Measurements from ENCODE around the gene C5.

The C5 gene

DNA sequence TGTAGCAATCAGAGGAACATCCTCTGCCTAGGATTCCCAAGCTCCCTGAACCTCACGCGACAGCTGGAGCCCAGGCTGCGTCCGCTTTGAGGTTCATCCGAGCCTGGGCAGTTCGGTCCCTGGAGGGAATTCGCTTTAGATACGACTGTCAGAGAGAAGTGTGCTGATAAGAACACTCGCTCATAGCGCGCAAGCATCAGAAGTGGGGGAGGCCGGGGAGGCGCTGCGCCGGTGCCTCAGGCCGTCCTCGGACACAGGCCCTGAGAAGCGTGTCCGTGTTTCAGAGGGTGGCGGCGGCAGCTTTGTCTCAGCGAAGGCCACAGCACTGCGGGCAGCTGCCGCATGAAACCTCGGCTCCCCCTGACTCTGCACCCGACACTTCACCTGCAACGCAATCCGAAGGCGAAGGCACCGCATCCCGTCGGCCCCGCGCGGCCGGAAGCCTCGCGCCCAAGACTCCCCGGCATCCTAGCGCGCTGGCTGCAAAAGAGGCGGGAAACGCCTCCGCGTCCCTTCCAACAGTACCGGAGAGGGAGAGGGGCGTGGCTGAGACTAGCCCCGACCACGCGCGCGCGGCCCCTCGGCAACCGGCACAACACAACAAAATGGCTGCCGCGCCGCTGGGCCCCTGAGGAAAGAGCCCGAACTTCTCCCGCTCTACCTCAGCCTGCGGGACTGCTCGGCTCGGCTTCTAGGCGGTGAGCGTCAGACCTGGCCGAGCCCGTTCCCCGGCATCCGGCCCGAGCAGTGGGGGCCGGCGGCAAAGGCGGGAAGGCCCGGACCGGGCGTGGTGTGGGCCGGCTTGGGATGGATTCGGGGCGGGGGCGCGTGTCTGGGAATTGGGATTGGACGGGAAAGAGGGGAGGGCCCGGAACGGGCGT, 24.5 kb upstream of the C5 start, which contains the start of gene CNTRL:
TSS of gene CNTRL (plus strand) at position 586 of the 881 bp plus-strand sequence. CDS start 13,372 bp downstream, outside the sequence.
- TF ChIP-seq, protein P1, sequence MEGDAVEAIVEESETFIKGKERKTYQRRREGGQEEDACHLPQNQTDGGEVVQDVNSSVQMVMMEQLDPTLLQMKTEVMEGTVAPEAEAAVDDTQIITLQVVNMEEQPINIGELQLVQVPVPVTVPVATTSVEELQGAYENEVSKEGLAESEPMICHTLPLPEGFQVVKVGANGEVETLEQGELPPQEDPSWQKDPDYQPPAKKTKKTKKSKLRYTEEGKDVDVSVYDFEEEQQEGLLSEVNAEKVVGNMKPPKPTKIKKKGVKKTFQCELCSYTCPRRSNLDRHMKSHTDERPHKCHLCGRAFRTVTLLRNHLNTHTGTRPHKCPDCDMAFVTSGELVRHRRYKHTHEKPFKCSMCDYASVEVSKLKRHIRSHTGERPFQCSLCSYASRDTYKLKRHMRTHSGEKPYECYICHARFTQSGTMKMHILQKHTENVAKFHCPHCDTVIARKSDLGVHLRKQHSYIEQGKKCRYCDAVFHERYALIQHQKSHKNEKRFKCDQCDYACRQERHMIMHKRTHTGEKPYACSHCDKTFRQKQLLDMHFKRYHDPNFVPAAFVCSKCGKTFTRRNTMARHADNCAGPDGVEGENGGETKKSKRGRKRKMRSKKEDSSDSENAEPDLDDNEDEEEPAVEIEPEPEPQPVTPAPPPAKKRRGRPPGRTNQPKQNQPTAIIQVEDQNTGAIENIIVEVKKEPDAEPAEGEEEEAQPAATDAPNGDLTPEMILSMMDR (IDR thresholded peaks at IDR 0.05) = no peak

DNA sequence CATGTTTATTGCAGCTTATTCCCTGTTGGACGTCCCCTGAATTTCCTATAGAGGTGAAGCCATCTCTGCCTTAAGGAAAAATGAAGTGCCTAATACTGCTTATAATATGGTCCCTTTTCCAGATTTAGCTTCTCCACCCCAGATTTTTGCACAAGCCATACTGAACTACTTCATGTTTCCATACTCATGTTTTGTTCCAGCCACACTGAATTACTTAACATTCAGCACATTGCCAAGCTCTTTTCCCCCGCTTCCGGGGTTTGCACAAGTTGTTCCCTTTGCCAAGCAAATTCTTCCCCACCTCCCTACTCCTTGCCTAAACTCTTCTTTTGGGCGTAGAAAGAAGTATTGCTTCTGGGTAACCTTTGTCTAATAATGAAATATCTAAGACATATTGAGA, 23.0 kb upstream of the C5 start:
- TF ChIP-seq, protein P1 (IDR thresholded peaks at IDR 0.05) = no peak

DNA sequence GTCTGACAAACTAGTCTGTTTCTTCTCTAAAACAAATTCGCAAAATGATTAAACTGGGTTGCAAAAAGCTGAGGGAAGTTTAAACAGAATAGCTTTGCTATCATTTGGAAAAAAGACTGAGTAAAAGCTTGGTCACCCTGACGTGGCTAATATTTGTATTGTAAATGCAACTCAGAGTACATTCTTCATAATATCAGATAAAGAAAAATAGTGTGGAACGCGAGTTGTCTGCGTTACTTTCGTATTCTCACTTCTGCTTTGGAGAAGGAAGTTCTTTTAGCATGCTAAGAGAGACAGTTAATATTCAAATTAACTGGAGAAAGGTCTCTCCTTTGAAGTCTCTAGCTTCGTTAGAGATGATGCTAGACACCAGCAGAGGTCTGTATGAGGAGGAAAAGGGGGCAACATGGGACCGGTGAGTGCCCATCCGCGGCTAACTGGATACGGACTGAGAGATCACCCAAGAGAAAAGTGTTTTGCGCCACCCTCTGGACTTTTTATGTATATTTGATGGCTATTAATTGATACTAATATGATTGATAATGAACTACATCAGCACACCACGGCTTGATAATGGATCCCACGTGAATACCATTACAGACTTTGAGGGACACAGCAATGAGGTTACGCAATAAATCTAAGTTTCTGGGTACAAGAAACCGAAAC, 21.8 kb upstream of the C5 start:
- TF ChIP-seq, protein P1 (IDR thresholded peaks at IDR 0.05) = peak; percentile 56; the same call in 1 of the 2 replicates

DNA sequence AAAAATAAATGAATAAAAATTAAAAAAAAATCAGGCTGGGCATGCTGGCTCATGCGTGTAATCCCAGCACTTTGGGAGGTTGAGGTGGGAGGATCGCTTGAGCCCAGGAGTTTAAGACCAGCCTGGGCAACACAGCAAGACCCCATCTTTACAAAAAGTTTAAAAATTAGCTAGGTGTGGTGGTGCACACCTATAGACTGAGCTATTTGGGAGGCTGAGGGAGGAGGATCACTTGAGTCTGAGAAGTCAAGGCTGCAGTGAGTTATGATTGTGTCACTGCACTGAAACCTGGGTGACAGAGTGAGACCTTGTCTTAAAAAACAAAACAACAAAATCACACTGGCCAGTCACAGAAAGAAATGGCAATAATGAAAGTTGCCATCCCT, 21.3 kb upstream of the C5 start:
- TF ChIP-seq, protein P1 (IDR thresholded peaks at IDR 0.05) = no peak

DNA sequence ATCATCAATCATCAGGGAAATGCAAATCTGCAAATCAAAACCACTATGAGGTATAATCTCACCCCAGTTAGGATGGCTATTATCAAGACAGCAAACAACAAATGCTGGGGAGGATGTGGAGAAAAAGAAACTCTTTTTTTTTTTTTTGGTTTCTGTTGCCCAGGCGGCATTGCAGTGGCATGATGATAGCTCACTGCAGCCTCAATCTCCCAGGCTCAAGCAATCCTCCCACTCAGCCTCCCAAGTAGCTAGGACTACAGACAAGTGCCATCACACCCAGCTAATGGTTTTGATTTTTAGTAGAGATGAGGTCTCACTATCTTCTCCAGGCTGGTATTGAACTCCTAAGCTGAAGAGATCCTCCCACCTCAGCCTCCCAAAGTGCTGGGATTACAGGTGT, 19.3 kb upstream of the C5 start:
- TF ChIP-seq, protein P1 (IDR thresholded peaks at IDR 0.05) = no peak

DNA sequence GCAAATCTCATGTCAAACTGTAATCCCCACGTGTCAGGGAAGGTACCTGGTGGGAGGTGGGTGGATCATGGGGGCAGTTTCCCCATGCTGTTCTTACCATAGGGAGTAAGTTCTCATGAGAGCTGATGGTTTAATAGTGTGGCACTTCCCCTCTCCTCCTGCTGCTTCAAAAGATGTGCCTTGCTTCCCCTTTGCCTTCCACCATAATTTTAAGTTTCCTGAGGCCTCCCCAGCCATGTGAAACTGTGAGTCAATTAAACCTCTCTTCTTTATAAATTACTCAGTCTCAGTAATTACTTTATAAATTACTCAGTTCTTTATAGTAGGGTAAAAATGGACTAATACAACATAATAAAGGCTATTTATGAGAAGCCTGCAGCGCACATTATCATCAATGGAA, 17.6 kb upstream of the C5 start:
- TF ChIP-seq, protein P1 (IDR thresholded peaks at IDR 0.05) = no peak

DNA sequence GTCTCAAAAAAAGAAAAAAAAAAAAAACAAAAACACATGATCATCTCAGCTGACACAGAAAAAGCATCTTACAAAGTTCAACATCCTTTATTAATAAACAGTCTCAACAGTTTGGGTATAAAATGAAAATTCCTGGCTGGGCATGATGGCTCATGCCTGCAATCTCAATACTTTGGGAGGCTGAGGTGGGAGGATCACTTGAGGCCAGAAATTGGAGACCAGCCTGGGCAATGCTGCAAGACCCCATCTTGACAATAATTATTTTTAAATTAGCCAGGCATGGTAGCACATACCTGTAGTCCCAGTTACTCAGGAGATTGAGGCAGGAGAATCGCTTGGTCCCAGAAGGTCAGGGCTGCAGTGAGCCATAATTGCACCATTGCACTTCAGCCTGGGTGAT, 16.8 kb upstream of the C5 start:
- TF ChIP-seq, protein P1 (IDR thresholded peaks at IDR 0.05) = no peak
